A549 treated with AZD2906 at 1 μM for 4 hours (cell line): ENCODE measurements around the gene FCGR1A. TPM values are rescaled to one million over a fixed set of nuclear protein-coding genes. Genes with fewer than 3 reads are reported as not detected.

Experiments
- total RNA-seq: library from RNA; stranded (reverse); fragments of 200-300 nt; extraction: Qiagen RNA extraction; gene quantifications from 5 replicates; pipeline ENCODE4 v1.2.3, GENCODE V29; 2022

FCGR1A gene
- total RNA-seq, result not detected in 5 replicates

GRCh38 chr1:149782600-149782999 lies at the start of gene FCGR1A:
TSS of gene FCGR1A (plus strand) at chr1:149782694. CDS start at chr1:149782744, 50 bp downstream.

Other genes with a start within 250 kb of the FCGR1A start
- gene PPIAL4C, start 198.8 kb upstream of the FCGR1A start, total RNA-seq, result not detected in 5 replicates
- gene BOLA1, start 116.9 kb downstream of the FCGR1A start, total RNA-seq, result 14.4 to 25.9 TPM (median 24.1 TPM) in 5 replicates
- 0.06 to 0.15 TPM (median 0.10 TPM) in 5 replicates for gene SV2A, start 135.2 kb downstream of the FCGR1A start, total RNA-seq
- 129 to 146 TPM (median 133 TPM) in 5 replicates for gene SF3B4, start 145.1 kb downstream of the FCGR1A start, total RNA-seq
- gene MTMR11, start 154.2 kb downstream of the FCGR1A start, total RNA-seq, result 6.1 to 7.7 TPM (median 6.8 TPM) in 5 replicates
- 9.7 to 12.1 TPM (median 11.5 TPM) in 5 replicates for gene OTUD7B, start 228.0 kb downstream of the FCGR1A start, total RNA-seq